CD4-positive, alpha-beta memory T cell (primary cell): ENCODE results near the gene MRPL23. TPM values are rescaled to one million over a fixed set of nuclear protein-coding genes. Genes with fewer than 3 reads are reported as not detected.

Source experiments
- CTCF ChIA-PET: fragments of 350-600 bp; sonication (Branson Sonifier 250); formaldehyde crosslinking; loops from one replicate; lab custom pipeline; 2021; ENCODE audit warnings: inconsistent platforms; ENCODE audit not compliant: partially characterized antibody; lab: Charles Lee
- POLR2A ChIA-PET: fragments of 350-600 bp; sonication (Branson Sonifier 250); formaldehyde crosslinking; loops from one replicate; lab custom pipeline; 2021; ENCODE audit not compliant: partially characterized antibody; lab: Charles Lee
- DNase-seq, 5 donors: peaks; one replicate each; pipeline versions ENCODE4 v3.0.0 to v3.0.0-alpha.2; 2020 to 2022; ENCODE audit warnings: mixed read lengths in 1 of 5
- H3K27ac ChIP-seq: one replicate; pipeline ENCODE4 v1.7.0; 2013; ENCODE audit warnings: low read depth, low read length
- H3K27me3 ChIP-seq: 2 replicates; pipeline ENCODE4 v1.7.0; 2013; ENCODE audit warnings: mild to moderate bottlenecking, low read length, moderate library complexity; ENCODE audit not compliant: insufficient read depth
- H3K36me3 ChIP-seq: 2 replicates; pipeline ENCODE4 v1.7.0; 2013; ENCODE audit warnings: mild to moderate bottlenecking, low read length, moderate library complexity; ENCODE audit not compliant: insufficient read depth
- H3K4me1 ChIP-seq: 2 replicates; pipeline ENCODE4 v1.7.0; 2013; ENCODE audit warnings: mild to moderate bottlenecking, low read length, moderate library complexity; ENCODE audit not compliant: insufficient read depth
- H3K4me3 ChIP-seq, 2 donors: one replicate each; pipeline ENCODE4 v1.7.0; 2013; ENCODE audit warnings: low read length in 2 of 2, mild to moderate bottlenecking in 1 of 2
- H3K9me3 ChIP-seq, 2 donors: one replicate each; pipeline ENCODE4 v1.7.0; 2013; ENCODE audit warnings: low read length in 2 of 2, control low read depth in 1 of 2; ENCODE audit not compliant: control insufficient read depth in 1 of 2
- H3K27ac Mint-ChIP-seq, 7 donors: one replicate each; pipeline ENCODE4 v1.8.0; 2020 to 2021; ENCODE audit warnings: mixed read lengths in 7 of 7, mild to moderate bottlenecking in 6 of 7, inconsistent platforms in 3 of 7, moderate library complexity in 3 of 7
- H3K27me3 Mint-ChIP-seq, 2 donors: one replicate each; pipeline ENCODE4 v1.8.0; 2020 to 2021; ENCODE audit warnings: mixed read lengths in 2 of 2
- H3K36me3 Mint-ChIP-seq, 2 donors: one replicate each; pipeline ENCODE4 v1.8.0; 2020 to 2021; ENCODE audit warnings: mixed read lengths in 2 of 2, inconsistent platforms in 1 of 2, mild to moderate bottlenecking in 1 of 2
- H3K4me1 Mint-ChIP-seq, 4 donors: one replicate each; pipeline ENCODE4 v1.8.0; 2020 to 2021; ENCODE audit warnings: mixed read lengths in 4 of 4, mild to moderate bottlenecking in 1 of 4
- H3K4me3 Mint-ChIP-seq, 8 donors: one replicate each; pipeline ENCODE4 v1.8.0; 2020 to 2021; ENCODE audit warnings: mixed read lengths in 8 of 8, mild to moderate bottlenecking in 7 of 8, moderate library complexity in 6 of 8, inconsistent platforms in 3 of 8
- H3K9me3 Mint-ChIP-seq, 8 donors: one replicate each; pipeline ENCODE4 v1.8.0; 2020 to 2021; ENCODE audit warnings: mixed read lengths in 8 of 8, mild to moderate bottlenecking in 5 of 8, inconsistent platforms in 3 of 8, moderate library complexity in 1 of 8
- intact Hi-C: fragments of 100-400 bp; cut with micrococcal nuclease; formaldehyde crosslinking; loops from one replicate; pipeline ENCODE4 v1.15.1; 2023
- polyA plus RNA-seq, 2 donors: library from polyadenylated mRNA; unstranded; fragments of 300-500 nt; fragmentation: Illumina TruSeq; gene quantifications; one replicate each; pipeline ENCODE4 v1.2.3, GENCODE V29; 2021
- total RNA-seq, 2 experiments: library from RNA; stranded (reverse); gene quantifications; one replicate each; pipeline ENCODE4 v1.2.3, GENCODE V29; 2021

Gene MRPL23
- total and polyA plus RNA-seq, 4 experiments from 2014 or later, result 15.2 to 51.0 (median 44.9) TPM

- no peaks in the 10 kb centered on the region for H3K36me3 Mint-ChIP-seq
- H3K27ac Mint-ChIP-seq, result peak overlapping the region in 2 of 7 donors; percentile 31 to 40
- POLR2A ChIA-PET, result interaction anchor here (1.1 to 2.7 kb wide), 5 partner anchors 31 to 71 kb away, joined by 3 to 19 read pairs (median 5); partner anchors contain the start of gene PRR33
- H3K4me1 Mint-ChIP-seq, result peaks cover 4 to 8% (median 7%) of the 10 kb centered on the region in 4 donors
- DNase-seq, result peak in 1 of 5 donors; percentile 25
- CTCF ChIA-PET, result interaction anchor here (0.8 to 2.4 kb wide), 9 partner anchors 18 to 230 kb away, joined by 3 to 8 read pairs (median 4); no protein-coding TSS in a partner anchor
- intact Hi-C loops, result no loop called here
- H3K9me3 Mint-ChIP-seq, result no peaks in the 10 kb centered on the region
- Histone ChIP-seq H3K27me3 (no peaks in the 10 kb centered on the region), H3K4me3 (no peak overlapping the region), H3K27ac (no peak overlapping the region), H3K4me1 (no peaks in the 10 kb centered on the region), H3K9me3 (no peaks in the 10 kb centered on the region), H3K36me3 (no peaks in the 10 kb centered on the region)
- peaks cover 0 to 7% of the 10 kb centered on the region in 2 donors for H3K27me3 Mint-ChIP-seq
- H3K4me3 Mint-ChIP-seq, result no peak overlapping the region
These were observed 25.5 kb upstream of the MRPL23 start for GRCh38 chr11:1921574-1922141.

GRCh38 chr11:1922481-1923081, 24.6 kb upstream of the MRPL23 start:
- Histone ChIP-seq H3K9me3 (no peaks in the 10 kb centered on the region), H3K36me3 (no peaks in the 10 kb centered on the region), H3K27ac (no peak overlapping the region), H3K4me1 (no peaks in the 10 kb centered on the region), H3K4me3 (no peak overlapping the region), H3K27me3 (no peaks in the 10 kb centered on the region)
- Mint-ChIP-seq H3K4me3 (no peak overlapping the region), H3K36me3 (no peaks in the 10 kb centered on the region), H3K4me1 (peaks cover 4 to 8% (median 7%) of the 10 kb centered on the region in 4 donors), H3K9me3 (no peaks in the 10 kb centered on the region), H3K27ac (peak overlapping the region in 4 of 7 donors; percentile 23 to 42 (median 29)), H3K27me3 (peaks cover 0 to 7% of the 10 kb centered on the region in 2 donors)
- intact Hi-C loops, result no loop called here
- DNase-seq, result peak in 1 of 5 donors; percentile 12
- CTCF ChIA-PET, result interaction anchor here (0.9 to 2.4 kb wide), 5 partner anchors 25 to 229 kb away, joined by 4 to 8 read pairs (median 4); no protein-coding TSS in a partner anchor
- POLR2A ChIA-PET, result interaction anchor here (0.9 to 2.7 kb wide), 4 partner anchors 32 to 69 kb away, joined by 3 to 19 read pairs (median 6); partner anchors contain the start of gene PRR33

- Histone ChIP-seq H3K4me1 (no peaks in the 10 kb centered on the region), H3K27ac (no peak overlapping the region), H3K4me3 (no peak overlapping the region), H3K36me3 (no peaks in the 10 kb centered on the region), H3K27me3 (no peaks in the 10 kb centered on the region), H3K9me3 (no peaks in the 10 kb centered on the region)
- peaks cover 4 to 8% (median 7%) of the 10 kb centered on the region in 4 donors for H3K4me1 Mint-ChIP-seq
- intact Hi-C loops, result no loop called here
- H3K27ac Mint-ChIP-seq, result peak overlapping the region in 2 of 7 donors; percentile 23 to 35
- peaks cover 0 to 7% of the 10 kb centered on the region in 2 donors for H3K27me3 Mint-ChIP-seq
- no peak for DNase-seq
- no peaks in the 10 kb centered on the region for H3K9me3 Mint-ChIP-seq
- H3K36me3 Mint-ChIP-seq, result no peaks in the 10 kb centered on the region
- POLR2A ChIA-PET, result interaction anchor here (2.7 kb wide), 1 partner anchor 69 kb away, joined by 9 read pairs; no protein-coding TSS in a partner anchor
- CTCF ChIA-PET, result interaction anchor here (1.5 kb wide), 1 partner anchor 34 kb away, joined by 4 read pairs; no protein-coding TSS in a partner anchor
- H3K4me3 Mint-ChIP-seq, result no peak overlapping the region
These were observed 23.8 kb upstream of the MRPL23 start for GRCh38 chr11:1923201-1923956.

- H3K4me3 Mint-ChIP-seq, result no peak overlapping the region
- no peaks in the 10 kb centered on the region for H3K36me3 ChIP-seq
- CTCF ChIA-PET, result no interaction called here
- no peak overlapping the region for H3K27ac ChIP-seq
- no peaks in the 10 kb centered on the region for H3K36me3 Mint-ChIP-seq
- peaks cover 0 to 7% of the 10 kb centered on the region in 2 donors for H3K27me3 Mint-ChIP-seq
- no peaks in the 10 kb centered on the region for H3K4me1 ChIP-seq
- intact Hi-C loops, result no loop called here
- no peaks in the 10 kb centered on the region for H3K9me3 Mint-ChIP-seq
- no peaks in the 10 kb centered on the region for H3K27me3 ChIP-seq
- DNase-seq, result peak in 1 of 5 donors; percentile 19
- no peaks in the 10 kb centered on the region for H3K9me3 ChIP-seq
- no peak overlapping the region for H3K27ac Mint-ChIP-seq
- no peak overlapping the region for H3K4me3 ChIP-seq
- H3K4me1 Mint-ChIP-seq, result peaks cover 1 to 8% (median 7%) of the 10 kb centered on the region in 4 donors
- POLR2A ChIA-PET, result no interaction called here
These were observed 23.0 kb upstream of the MRPL23 start for GRCh38 chr11:1924181-1924580.

- Histone ChIP-seq H3K27me3 (no peaks in the 10 kb centered on the region), H3K9me3 (no peaks in the 10 kb centered on the region), H3K4me3 (no peak overlapping the region), H3K27ac (no peak overlapping the region), H3K4me1 (no peaks in the 10 kb centered on the region), H3K36me3 (no peaks in the 10 kb centered on the region)
- Mint-ChIP-seq H3K27me3 (peaks cover 0 to 7% of the 10 kb centered on the region in 2 donors), H3K27ac (no peak overlapping the region), H3K4me1 (peaks cover 3 to 8% (median 7%) of the 10 kb centered on the region in 4 donors), H3K9me3 (no peaks in the 10 kb centered on the region), H3K4me3 (no peak overlapping the region), H3K36me3 (no peaks in the 10 kb centered on the region)
- intact Hi-C loops, result no loop called here
- ChIA-PET CTCF (no interaction called here), POLR2A (no interaction called here)
- peak in 1 of 5 donors; percentile 25 for DNase-seq
These were observed 22.3 kb upstream of the MRPL23 start for GRCh38 chr11:1924646-1925372.

- Mint-ChIP-seq H3K9me3 (no peaks in the 10 kb centered on the region), H3K4me3 (no peak overlapping the region), H3K27me3 (peaks cover 0 to 9% of the 10 kb centered on the region in 2 donors), H3K4me1 (peaks cover 6 to 13% (median 10%) of the 10 kb centered on the region in 4 donors), H3K36me3 (no peaks in the 10 kb centered on the region), H3K27ac (no peak overlapping the region)
- DNase-seq, result peak in 1 of 5 donors; percentile 18
- CTCF ChIA-PET, result no interaction called here
- H3K27me3 ChIP-seq, result no peaks in the 10 kb centered on the region
- no peak overlapping the region for H3K27ac ChIP-seq
- no peak overlapping the region for H3K4me3 ChIP-seq
- H3K9me3 ChIP-seq, result no peaks in the 10 kb centered on the region
- no peaks in the 10 kb centered on the region for H3K4me1 ChIP-seq
- intact Hi-C loops, result no loop called here
- H3K36me3 ChIP-seq, result no peaks in the 10 kb centered on the region
- POLR2A ChIA-PET, result no interaction called here
These were observed 21.6 kb upstream of the MRPL23 start for GRCh38 chr11:1925373-1926155.
